ENCODE measurements around the gene HSPB6.

DNA sequence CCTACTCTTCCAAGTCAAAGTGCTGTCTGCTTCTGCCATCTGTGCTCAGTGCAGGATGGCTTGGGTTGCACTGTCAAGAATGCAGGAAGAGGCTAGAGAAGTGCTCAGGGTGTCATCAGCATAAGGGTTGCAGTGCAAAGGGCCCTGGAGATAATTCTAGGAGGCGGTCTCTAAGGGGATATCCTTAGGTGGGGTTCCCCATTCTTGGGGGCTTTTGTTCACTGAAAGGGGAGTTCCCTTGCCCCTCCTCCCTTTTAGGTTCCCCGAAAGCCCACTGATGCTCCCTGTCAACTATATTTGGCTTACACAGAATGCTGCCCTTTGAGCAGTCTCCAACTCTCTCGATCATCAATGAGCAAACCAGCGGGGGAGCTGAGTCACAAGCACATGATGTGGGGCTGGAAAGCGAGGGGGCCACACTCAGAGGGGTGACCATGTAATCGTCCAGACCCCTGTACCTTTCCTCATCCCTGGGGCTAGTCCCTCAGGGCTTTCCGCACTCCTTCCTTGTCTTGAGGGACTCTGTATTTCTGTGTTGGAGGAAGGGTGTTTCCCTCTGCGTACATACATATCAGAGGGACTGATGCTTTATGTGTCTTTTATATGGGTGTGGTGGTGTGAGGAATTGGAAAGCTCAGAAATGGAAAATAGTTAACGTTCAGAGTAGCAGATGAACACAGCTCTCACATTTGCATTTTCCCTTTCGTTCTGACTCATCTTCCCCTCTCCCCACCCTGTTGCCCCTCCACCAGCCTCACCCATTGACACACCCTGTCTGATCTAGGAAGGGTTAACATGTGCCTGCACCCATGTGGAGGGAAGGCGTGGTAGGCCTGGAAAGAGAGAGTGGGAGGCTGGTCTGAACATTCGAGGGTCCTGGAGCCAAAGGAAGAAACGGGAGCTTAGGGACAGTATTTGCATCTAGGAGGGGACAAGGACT, 45.8 kb downstream of the HSPB6 start:
- TF ChIP-seq CTCF (IDR thresholded peaks at IDR 0.05), result no peak
- TF ChIP-seq POLR2AphosphoS5 (IDR thresholded peaks at IDR 0.05), result no peak
- no peak for TF ChIP-seq POLR2A (IDR thresholded peaks at IDR 0.05)
- TF ChIP-seq EP300 (IDR thresholded peaks at IDR 0.05), result no peak

All from gastroesophageal sphincter (tissue), 3 donors.